Stimulated activated CD8-positive, alpha-beta memory T cell treated with anti-CD3 and anti-CD28 coated beads, Interleukin-7, amount 100 ng/mL, for 4 hours (primary cell): ENCODE results near the gene RAB40C.

Source experiments
- DNase-seq, 2 donors: peaks; one replicate each; pipeline ENCODE4 v3.0.0-alpha.2; 2020; ENCODE audit warnings: low read depth in 2 of 2

RAB40C gene

GRCh38 chr16:646679-647172 lies 56.9 kb downstream of the RAB40C start:
- DNase-seq, result no peak

- DNase-seq, result no peak
These were observed 57.5 kb downstream of the RAB40C start for GRCh38 chr16:647173-647902.

- no peak for DNase-seq
These were observed 58.4 kb downstream of the RAB40C start for GRCh38 chr16:648071-648780.

GRCh38 chr16:648781-649589 lies 59.1 kb downstream of the RAB40C start, which contains the start of gene WDR90:
Gene WDR90, plus strand, starts transcription at chr16:649365. Its CDS starts 52 bp downstream, at chr16:649417.
- DNase-seq, result peak; percentile 83 to 91

- DNase-seq, result no peak
These were observed 59.8 kb downstream of the RAB40C start for GRCh38 chr16:649631-650030.

GRCh38 chr16:651844-652243 lies 62.0 kb downstream of the RAB40C start:
- DNase-seq, result no peak

GRCh38 chr16:652454-653305 lies 62.8 kb downstream of the RAB40C start:
- no peak for DNase-seq

GRCh38 chr16:654034-654433 lies 64.2 kb downstream of the RAB40C start:
- DNase-seq, result no peak

GRCh38 chr16:657487-657886 lies 67.6 kb downstream of the RAB40C start:
- no peak for DNase-seq

GRCh38 chr16:658679-659571 lies 69.1 kb downstream of the RAB40C start:
- no peak for DNase-seq

GRCh38 chr16:659618-660017 lies 69.8 kb downstream of the RAB40C start:
- no peak for DNase-seq

- DNase-seq, result no peak
These were observed 70.2 kb downstream of the RAB40C start for GRCh38 chr16:660132-660458.

GRCh38 chr16:660459-661183 lies 70.8 kb downstream of the RAB40C start:
- peak in 1 of 2 donors; percentile 60 for DNase-seq

- no peak for DNase-seq
These were observed 71.4 kb downstream of the RAB40C start for GRCh38 chr16:661184-661821.

- no peak for DNase-seq
These were observed 72.2 kb downstream of the RAB40C start for GRCh38 chr16:662095-662494.

- no peak for DNase-seq
These were observed 72.7 kb downstream of the RAB40C start for GRCh38 chr16:662597-662996.

- DNase-seq, result no peak
These were observed 76.7 kb downstream of the RAB40C start for GRCh38 chr16:666572-666971.

- DNase-seq, result no peak
These were observed 77.4 kb downstream of the RAB40C start for GRCh38 chr16:667113-667779.
